Activated T-cell treated with anti-CD3 and anti-CD28 coated beads, Interleukin-2, amount 50 U/mL, for 1 hour (primary cell): Measurements from ENCODE around the gene MSH4.
"Not testable (repeated sequence)": the region's sequence is repeated elsewhere in the genome, so short reads cannot be mapped to it uniquely, and the experiment has no call there.

ENCODE experiments used
- DNase-seq: peaks from one replicate; pipeline ENCODE4 v3.0.0-alpha.2; 2020

Gene MSH4

GRCh38 chr1:75796376-75797272, at the start of gene MSH4:
MSH4 (plus strand) TSS chr1:75796882; CDS start chr1:75796986, 104 bp downstream.
- DNase-seq: no peak

DNA sequence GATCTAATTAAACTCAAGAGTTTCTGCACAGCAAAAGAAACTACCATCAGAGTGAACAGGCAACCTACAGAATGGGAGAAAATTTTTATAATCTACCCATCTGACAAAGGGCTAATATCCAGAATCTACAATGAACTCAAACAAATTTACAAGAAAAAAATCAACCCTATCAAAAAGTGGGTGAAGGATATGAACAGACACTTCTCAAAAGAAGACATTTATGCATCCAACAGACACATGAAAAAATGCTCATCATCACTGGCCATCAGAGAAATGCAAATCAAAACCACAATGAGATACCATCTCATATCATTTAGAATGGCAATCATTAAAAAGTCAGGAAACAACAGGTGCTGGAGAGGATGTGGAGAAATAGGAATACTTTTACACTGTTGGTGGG, 39.5 kb upstream of the MSH4 start:
- not testable (repeated sequence) for DNase-seq

- DNase-seq: not testable (repeated sequence)
These were observed 38.1 kb upstream of the MSH4 start for GRCh38 chr1:75758543-75758942.

- no peak for DNase-seq
These were observed 32.5 kb upstream of the MSH4 start for GRCh38 chr1:75764057-75764655.

GRCh38 chr1:75765697-75766355, 30.9 kb upstream of the MSH4 start:
- DNase-seq: no peak

DNA sequence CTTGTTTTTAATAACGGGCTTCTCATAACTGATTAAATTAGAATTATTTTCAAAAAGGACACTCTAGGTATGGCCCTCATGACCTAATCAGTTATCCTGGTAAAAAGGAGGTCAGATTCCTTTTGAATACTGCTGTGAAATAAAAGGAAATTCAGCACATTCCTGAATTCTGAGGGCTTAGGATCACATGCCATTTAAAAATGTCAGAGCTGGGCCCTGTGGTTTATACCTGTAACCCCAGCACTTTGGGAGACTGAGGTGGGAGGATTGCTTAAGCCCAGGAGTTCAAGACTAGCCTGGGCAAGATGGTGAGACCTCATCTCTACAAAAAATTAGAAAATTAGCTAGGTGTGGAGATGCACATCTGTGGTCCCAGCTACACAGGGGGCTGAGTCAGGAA, 28.7 kb upstream of the MSH4 start:
- DNase-seq: no peak

GRCh38 chr1:75770761-75771160, 25.9 kb upstream of the MSH4 start:
- no peak for DNase-seq

- no peak for DNase-seq
These were observed 24.7 kb upstream of the MSH4 start for GRCh38 chr1:75771978-75772377.

DNA sequence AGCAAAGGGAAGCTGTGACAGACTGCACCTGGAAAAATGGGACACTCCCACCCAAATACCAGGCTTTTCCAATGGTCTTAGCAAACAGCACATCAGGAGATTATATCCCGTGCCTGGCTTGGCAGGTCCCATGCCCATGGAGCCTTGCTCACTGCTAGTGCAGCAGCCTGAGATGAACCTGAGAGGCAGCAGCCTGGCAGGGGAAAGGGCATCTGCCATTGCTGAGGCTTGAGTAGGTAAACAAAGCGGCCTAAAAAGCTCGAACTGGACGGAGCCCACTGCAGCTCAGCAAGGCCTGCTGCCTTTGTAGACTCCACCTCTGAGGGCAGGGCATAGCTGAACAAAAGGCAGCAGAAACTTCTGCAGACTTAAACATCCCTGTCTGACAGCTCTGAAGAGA, 18.9 kb upstream of the MSH4 start:
- not testable (repeated sequence) for DNase-seq

- DNase-seq: not testable (repeated sequence)
These were observed 18.0 kb upstream of the MSH4 start for GRCh38 chr1:75778694-75779093.

DNA sequence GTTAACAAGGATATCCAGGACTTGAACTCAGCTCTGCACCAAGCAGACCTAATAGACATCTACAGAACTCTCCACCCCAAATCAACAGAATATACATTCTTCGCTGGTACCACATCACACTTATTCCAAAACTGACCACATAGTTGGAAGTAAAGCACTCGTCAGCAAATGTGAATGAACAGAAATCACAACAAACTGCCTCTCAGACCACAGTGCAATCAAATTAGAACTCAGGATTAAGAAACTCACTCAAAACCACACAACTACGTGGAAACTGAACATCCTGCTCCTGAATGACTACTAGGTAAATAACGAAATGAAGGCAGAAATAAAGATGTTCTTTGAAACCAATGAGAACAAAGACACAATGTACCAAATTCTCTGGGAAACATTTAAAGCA, 16.5 kb upstream of the MSH4 start:
- not testable (repeated sequence) for DNase-seq

GRCh38 chr1:75783920-75784319, 12.8 kb upstream of the MSH4 start:
- DNase-seq: not testable (repeated sequence)

- no peak for DNase-seq
These were observed 11.2 kb upstream of the MSH4 start for GRCh38 chr1:75785320-75785982.

- peak; percentile 94 for DNase-seq
These were observed 10.5 kb upstream of the MSH4 start, which contains the start of gene RABGGTB for GRCh38 chr1:75785983-75786853. RABGGTB (plus strand) TSS chr1:75786256; CDS start chr1:75786272, 16 bp downstream.

- no peak for DNase-seq
These were observed 9.7 kb upstream of the MSH4 start for GRCh38 chr1:75786901-75787493.

DNA sequence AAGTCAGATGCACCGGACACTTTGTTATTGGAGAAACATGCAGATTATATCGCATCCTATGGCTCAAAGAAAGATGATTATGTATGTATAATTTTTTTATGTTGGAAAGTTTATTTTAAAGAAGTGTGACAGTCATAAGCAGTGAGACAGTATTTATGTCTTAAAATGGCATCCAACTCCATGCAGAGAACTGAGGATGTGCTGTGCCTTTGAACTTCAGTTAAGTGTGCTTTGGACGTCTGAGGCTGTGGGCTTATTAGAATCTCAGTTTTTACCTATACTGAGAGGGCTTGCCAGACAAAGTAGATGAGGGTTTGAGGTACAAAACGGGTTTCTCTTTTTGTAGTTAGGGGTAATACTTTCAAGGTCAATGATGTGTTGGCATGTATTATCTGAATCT, 9.2 kb upstream of the MSH4 start:
- DNase-seq: no peak

DNA sequence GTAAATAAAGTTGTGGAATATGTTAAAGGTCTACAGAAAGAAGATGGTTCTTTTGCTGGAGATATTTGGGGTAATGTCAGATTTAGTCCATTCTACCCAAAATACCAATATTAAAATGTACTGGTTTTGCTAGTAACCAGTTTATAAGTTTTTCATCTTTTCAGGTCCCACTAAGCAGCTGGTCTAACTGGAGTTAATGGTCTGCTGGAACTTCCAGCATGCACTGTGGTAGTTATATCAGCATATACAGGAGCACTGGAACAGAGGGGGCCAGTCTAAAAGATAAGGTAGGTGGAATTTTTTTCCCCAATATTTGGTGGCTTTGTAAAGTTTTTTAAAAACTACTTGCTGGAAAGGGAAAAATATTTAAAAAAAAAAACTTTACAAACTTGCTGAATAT, 6.7 kb upstream of the MSH4 start:
- no peak for DNase-seq

DNA sequence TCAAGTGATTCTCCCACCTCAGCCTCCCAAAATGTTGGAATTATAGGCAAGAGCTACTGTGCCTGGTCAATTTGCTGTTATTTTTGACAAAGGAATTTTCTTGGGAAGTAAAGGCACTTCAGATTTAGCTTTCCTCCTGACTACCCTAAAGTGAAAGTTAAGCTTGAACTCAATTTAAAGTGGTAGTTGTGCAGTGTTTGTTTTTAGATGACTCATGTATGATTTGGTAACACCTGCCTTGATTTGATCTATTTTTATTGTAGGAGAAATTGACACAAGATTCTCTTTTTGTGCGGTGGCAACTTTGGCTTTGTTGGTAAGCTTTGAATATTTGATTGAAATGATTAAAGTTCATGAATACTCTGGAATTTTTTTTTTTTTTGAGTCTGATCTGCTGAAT, 5.7 kb upstream of the MSH4 start:
- DNase-seq: no peak

- DNase-seq: no peak
These were observed 4.6 kb upstream of the MSH4 start for GRCh38 chr1:75792091-75792490.

- no peak for DNase-seq
These were observed 2.3 kb upstream of the MSH4 start for GRCh38 chr1:75794382-75794781.

GRCh38 chr1:75795703-75796193, 934 bp upstream of the MSH4 start:
- no peak for DNase-seq

DNA sequence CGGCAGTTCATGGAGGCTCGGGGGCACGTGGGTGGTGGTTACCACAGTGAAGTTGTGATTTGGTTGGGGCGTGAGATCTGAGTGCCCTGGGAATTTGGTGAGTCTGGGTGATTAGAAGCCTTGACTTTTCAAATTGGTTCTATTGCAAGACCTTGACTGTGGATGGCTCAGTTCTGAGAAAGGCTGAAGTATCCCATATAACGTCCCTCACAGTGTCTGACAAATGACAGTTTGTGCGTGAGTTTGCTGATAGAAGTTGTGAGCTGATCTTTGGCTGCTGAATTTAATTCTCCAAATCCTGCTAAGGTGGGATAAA, 549 bp downstream of the MSH4 start:
- DNase-seq: no peak
